HG03558 (cell line): ENCODE results near the gene SEPTIN3.

Experiments
- ATAC-seq: cut with Tn5 transposase; IDR thresholded peaks from one replicate; pipeline ENCODE4 v1.9.1; 2021; ENCODE audit warnings: moderate number of reproducible peaks; ENCODE audit not compliant: unreplicated experiment; ENCODE audit errors: extremely low read depth

SEPTIN3 gene

GRCh38 chr22:41971431-41971830, 2.2 kb downstream of the SEPTIN3 start:
- no peak for ATAC-seq

DNA sequence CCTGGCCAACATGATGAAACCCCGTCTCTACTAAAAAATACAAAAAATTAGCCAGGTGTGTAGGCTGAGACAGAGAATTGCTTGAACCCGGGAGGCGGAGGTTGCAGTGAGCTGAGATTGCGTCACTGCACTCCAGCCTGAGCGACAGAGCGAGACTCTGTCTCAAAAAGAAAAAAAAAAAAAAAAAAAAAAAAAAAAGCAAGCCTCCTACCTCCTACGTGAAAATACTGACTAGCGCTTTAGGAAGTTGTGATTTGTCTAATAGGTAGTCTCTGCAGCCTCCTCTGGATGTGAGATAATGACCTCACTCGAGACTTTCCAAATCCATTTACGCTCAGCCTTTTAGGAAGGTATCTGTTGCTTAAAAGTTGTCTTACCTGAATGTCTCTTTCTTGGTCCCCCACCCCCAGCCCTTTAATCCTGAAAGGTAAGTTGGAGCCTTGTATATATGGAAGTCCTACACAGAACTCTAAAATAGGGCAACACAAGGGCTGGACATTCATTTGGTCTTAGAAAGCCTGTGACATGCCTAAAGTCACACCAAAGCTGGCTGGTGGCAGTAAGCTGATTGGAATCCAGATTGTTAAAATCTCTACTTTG, 5.5 kb downstream of the SEPTIN3 start:
- ATAC-seq: no peak

GRCh38 chr22:41975299-41976069, 6.2 kb downstream of the SEPTIN3 start:
- no peak for ATAC-seq

DNA sequence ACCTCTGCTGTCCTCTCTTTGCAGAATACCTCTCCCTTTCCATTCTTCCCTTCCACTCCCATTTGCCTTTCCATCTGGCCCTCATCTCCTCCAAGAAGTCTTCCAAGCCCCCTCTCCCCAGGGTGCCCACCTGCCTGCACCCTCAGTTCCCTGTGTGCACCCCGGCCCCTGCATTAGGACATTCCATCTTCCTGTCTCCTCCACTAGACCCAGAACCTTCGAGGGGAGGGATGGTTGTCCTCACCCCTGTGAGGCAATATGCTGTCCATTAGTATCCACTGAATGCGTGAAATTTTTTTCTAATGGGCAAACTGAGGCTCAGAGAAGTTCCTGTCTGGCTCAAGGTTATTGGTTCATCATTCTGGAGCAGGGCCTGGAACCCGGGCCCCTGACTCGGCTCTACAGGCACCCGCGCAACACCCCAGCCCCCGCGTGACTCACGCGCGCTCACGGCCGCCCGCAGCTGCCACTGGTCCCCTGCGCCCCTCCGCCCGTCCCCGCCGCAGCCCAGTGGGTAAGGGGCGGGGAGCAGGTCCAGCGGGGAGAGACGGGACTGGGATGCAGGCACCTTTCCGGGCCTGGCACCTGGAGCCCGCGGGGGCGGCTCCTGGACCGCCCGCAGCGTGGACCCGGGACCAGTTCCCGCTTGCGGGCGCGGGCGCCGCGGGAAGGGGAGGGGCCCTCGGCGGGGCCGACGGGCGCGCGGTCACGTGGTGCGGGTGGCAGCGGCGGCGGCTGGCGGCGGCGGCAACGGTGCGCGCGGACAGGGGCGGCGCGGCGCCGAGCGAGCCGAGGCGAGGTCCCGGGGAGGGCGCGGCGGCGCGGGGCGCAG, 7.0 kb downstream of the SEPTIN3 start:
- no peak for ATAC-seq

DNA sequence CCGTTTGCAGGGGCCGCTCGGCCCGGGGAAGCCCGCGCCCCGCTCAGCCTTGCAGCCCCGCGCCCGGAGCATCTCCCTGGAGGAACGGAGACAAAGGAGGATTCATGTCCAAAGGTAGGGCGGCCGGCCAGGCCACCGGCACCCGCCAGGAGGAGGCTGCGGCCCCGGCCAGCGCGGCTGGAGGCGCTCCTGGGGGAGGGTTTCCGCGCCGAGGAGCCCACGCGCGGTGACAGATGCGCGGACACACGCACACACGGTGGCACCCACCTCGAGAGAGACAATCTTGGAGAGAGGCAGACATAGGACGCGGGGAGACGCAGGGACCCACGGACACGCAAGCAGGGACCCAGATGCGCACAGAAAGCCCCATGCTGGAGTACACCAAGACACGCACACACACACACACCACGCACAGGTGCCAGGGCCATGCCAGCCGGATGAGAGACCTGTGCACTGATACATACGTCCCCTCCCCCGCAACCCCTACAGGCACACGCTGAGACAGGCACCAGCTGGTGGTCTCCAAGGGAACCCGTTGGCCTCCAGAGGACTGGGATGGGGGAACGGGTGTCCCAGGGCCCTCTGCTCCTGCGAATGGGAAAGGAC, 7.8 kb downstream of the SEPTIN3 start:
- no peak for ATAC-seq

DNA sequence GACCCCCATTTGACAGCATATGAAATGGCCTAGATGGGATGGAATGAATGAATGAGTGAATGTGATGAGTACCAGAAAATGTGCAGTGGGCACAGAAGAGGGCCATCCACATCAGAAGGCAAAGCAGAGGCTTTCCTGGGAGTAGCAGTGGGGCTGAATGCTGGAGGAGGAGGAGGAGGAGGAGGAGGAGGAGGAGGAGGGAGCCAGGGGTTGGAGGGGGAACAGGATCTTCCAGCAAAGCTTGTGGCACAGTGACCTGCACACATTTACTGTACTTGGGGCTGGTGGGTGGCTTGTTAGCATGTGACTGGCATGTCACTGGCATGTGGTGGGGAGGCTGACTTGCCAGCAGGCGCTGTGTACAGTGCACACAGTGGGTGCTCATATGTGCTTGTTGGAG, 9.5 kb downstream of the SEPTIN3 start:
- no peak for ATAC-seq

DNA sequence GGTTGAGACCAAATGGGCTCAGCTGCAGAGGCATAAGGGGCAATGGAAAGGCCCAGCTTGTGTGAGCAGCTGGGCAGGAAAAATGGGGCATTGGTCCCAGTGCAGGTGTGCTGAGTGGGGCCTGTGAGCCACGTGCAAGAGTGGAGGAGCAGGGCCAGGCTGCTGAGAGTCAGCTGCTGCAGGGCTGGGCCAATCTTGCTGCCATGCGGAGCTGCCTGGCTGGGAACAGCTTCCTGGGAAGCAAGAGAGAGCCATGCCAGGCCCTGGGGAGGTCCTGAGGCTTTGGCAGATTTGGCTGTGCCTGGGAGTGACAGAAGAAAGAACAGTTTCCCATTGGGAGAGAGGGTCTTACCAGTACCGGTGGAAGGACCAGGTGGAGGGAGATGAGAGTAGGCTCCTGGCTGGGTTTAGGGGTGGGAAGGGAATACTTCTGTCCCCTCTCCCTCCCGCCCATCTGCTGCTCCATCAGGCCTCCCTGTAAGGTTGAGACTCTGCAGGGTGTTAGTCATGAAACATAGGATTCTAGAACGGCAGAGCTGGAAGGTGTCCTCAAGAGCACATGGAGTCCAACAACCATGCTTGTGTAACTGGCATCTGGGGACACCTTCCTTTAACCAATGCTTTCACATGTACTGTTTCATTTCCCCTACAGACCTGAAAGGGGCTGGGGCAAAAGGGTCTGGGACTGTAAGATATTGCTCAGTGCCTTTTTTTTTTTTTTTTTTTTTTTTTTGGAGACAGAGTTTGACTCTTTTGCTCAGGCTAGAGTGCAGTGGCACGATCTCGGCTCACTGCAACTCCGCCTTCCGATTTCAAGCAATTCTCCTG, 10.4 kb downstream of the SEPTIN3 start:
- no peak for ATAC-seq

DNA sequence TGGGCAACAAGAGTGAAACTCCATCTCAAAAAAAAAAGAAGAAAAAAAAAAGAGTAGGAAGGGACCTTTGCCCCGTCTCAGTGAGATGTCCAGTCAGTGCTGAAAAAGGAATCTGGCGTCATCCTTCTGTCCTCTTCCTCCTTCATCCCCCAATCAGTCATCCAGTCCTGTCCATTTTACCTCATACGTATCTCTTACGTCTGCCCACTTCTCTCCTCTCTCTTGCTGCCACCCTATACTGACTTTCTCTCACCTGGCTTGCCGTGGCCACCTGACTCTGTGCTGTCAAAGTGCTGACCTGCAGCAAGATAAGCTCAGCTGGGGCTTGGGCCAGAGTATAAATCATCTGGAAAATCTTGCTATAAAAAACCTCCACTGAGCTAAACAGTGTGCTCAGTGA, 13.6 kb downstream of the SEPTIN3 start:
- no peak for ATAC-seq

GRCh38 chr22:41983513-41984405, 14.5 kb downstream of the SEPTIN3 start:
- no peak for ATAC-seq

GRCh38 chr22:41987276-41987675, 18.0 kb downstream of the SEPTIN3 start:
- no peak for ATAC-seq

- ATAC-seq: no peak
These were observed 20.0 kb downstream of the SEPTIN3 start for GRCh38 chr22:41989246-41989645.

DNA sequence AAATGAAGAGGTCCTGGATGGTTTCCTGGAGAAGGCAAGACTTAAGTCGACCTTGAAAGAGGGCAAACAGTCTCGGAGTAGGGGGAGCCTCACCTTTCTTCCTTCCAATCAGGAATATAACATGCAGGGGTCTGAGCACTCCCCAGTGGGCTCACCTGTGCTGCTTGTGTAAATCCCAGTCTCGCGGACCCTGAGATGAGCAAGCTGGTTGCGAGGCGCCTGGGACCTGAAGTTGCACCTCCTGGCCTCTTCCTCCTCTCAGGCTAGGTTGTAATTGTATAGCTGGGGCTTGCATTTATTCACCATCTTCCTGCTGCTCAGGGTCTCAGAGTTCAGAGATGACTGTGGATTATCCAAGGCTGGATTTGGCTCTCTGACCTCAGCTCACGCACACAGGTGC, 21.9 kb downstream of the SEPTIN3 start:
- no peak for ATAC-seq

- ATAC-seq: no peak
These were observed 23.3 kb downstream of the SEPTIN3 start for GRCh38 chr22:41992496-41992895.

DNA sequence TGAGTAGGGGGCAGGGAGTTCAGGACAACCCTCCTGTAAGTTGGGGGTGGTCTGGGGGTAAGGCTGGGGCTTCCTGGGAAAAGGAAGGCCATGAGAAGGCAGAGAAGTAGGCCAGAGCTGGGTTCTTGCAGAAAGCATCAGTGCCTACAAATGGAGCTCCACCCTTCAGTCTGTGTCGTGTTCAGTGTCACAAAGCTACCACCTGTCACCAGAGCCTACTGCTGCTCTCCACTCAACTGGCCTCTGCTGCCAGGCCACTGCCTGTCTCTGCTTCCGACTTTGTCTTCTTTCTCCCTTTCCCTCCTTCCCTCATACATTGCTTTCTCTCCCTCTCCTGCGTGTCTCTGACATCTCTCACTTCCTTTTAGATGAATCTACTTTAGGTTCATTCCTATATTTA, 26.0 kb downstream of the SEPTIN3 start:
- no peak for ATAC-seq

GRCh38 chr22:41996826-41997225, 27.6 kb downstream of the SEPTIN3 start:
- ATAC-seq: no peak

DNA sequence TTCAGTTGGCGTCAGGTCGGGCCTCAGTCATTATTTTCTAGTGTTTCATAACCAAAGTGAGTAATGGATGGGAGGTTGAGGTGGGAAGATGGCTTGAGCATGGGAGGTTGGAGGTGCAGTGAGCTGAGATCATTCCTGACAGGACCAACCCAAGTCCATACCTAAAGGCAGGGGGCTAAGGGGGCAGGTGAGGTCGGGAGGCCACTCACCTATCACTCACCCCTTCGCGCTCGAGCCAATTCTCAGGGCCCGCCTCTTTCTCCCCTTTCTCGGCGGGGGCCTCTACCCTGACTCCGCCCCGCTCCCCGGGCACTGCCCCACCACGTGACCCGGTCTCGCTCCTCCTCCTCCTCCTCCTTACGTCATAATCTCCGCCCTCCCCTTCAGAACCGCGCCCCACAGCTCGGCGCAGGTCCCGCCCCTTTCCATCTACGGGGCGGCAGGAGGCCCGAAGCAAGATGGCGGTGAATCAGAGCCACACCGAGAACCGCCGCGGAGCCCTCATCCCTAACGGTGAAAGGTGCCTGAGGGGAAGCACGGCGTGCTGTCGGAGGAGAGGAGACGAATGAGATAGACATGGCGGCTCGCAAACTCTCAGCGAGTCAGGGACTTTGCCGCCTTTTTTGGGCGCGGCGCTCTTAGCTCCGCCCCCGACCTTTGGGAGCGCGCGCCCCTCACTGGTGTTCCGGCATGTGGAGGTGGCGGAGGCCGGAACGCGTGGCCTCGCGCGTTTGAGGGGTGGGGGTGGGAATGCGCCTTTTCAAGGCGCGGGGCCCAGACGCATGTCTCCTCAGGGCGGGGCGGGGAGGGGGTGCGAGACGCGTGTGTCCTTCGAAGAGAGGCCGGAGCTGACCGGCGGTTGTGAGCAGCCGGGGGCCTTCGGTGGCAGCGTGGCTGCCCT, 29.4 kb downstream of the SEPTIN3 start, which contains the start of gene WBP2NL:
TSS of gene WBP2NL (plus strand) at position 428 of the 901 bp plus-strand sequence. CDS start at position 459, 31 bp downstream.
- no peak for ATAC-seq

GRCh38 chr22:42000466-42000865, 31.2 kb downstream of the SEPTIN3 start:
- ATAC-seq: no peak

DNA sequence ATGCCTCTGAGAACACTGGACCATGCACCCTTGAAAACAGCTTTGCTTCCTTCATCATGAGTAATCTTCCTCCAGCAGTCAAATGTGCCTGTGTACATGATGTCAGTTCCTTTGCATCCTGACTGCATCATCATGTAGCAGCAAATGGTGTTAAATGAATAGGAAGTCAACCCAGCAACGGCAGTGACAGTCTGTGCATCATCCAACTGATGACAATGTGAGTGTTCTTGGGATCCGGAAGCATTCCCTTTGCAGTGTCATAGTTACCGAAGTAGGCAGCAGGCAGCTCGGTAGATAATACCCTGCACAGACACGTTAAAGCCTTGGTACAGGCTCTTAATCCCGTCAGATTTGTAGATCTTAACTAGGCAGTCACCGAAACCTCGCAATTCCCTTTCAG, 31.9 kb downstream of the SEPTIN3 start:
- no peak for ATAC-seq
